Mesothelial cell of epicardium (in vitro differentiated cells): ENCODE measurements around the gene SHROOM3. TPM values are rescaled to one million over a fixed set of nuclear protein-coding genes. Genes with fewer than 3 reads are reported as not detected.

ENCODE experiments used
- DNase-seq, 2 experiments: peaks; one replicate each; pipeline ENCODE4 v3.0.0; 2021; ENCODE audit warnings: low spot score in 2 of 2; ENCODE audit not compliant: unreplicated experiment in 2 of 2
- H3K27ac Mint-ChIP-seq: 2 replicates; pipeline ENCODE4 v1.8.0; 2021; ENCODE audit warnings: mixed read lengths
- H3K27me3 Mint-ChIP-seq: 2 replicates; pipeline ENCODE4 v1.8.0; 2021; ENCODE audit warnings: low read depth, mixed read lengths
- H3K36me3 Mint-ChIP-seq: 2 replicates; pipeline ENCODE4 v1.8.0; 2021; ENCODE audit warnings: mixed read lengths
- H3K4me1 Mint-ChIP-seq: 2 replicates; pipeline ENCODE4 v1.8.0; 2021; ENCODE audit warnings: mixed read lengths
- H3K4me3 Mint-ChIP-seq: 2 replicates; pipeline ENCODE4 v1.8.0; 2021; ENCODE audit warnings: mild to moderate bottlenecking, moderate library complexity, mixed read lengths
- H3K9me3 Mint-ChIP-seq: 2 replicates; pipeline ENCODE4 v1.8.0; 2021; ENCODE audit warnings: mixed read lengths
- CTCF ChIP-seq: fragments of 200-600 bp; sonication (generic); IDR thresholded peaks from one replicate; pipeline ENCODE4 v1.5.0; 2021; ENCODE audit warnings: antibody characterized with exemption; ENCODE audit not compliant: unreplicated experiment
- total RNA-seq: library from RNA; stranded (reverse); gene quantifications from 3 replicates; pipeline ENCODE4 v1.2.1, GENCODE V29; 2021

The SHROOM3 gene
- total RNA-seq, 1 donor from 2014 or later, result 62.7 TPM

- no peak for TF ChIP-seq CTCF
- no peak for DNase-seq
- peaks cover 5% of the 10 kb centered on the region for H3K9me3 Mint-ChIP-seq
- peak overlapping the region; percentile 83 for H3K27ac Mint-ChIP-seq
- H3K4me1 Mint-ChIP-seq, result peaks cover 22% of the 10 kb centered on the region
- H3K27me3 Mint-ChIP-seq, result no peaks in the 10 kb centered on the region
- peaks cover 47% of the 10 kb centered on the region for H3K36me3 Mint-ChIP-seq
- no peak overlapping the region for H3K4me3 Mint-ChIP-seq
These were observed 348.8 kb downstream of the SHROOM3 start for GRCh38 chr4:76783836-76784235.

GRCh38 chr4:76784237-76784636, 349.2 kb downstream of the SHROOM3 start:
- H3K9me3 Mint-ChIP-seq, result peaks cover 9% of the 10 kb centered on the region
- H3K4me1 Mint-ChIP-seq, result peaks cover 22% of the 10 kb centered on the region
- H3K4me3 Mint-ChIP-seq, result no peak overlapping the region
- no peak for TF ChIP-seq CTCF
- no peak overlapping the region for H3K27ac Mint-ChIP-seq
- peaks cover 48% of the 10 kb centered on the region for H3K36me3 Mint-ChIP-seq
- H3K27me3 Mint-ChIP-seq, result no peaks in the 10 kb centered on the region
- no peak for DNase-seq

- peaks cover 30% of the 10 kb centered on the region for H3K9me3 Mint-ChIP-seq
- peaks cover 5% of the 10 kb centered on the region for H3K4me1 Mint-ChIP-seq
- H3K36me3 Mint-ChIP-seq, result peaks cover 33% of the 10 kb centered on the region
- no peak overlapping the region for H3K4me3 Mint-ChIP-seq
- no peak for TF ChIP-seq CTCF
- no peak overlapping the region for H3K27ac Mint-ChIP-seq
- no peaks in the 10 kb centered on the region for H3K27me3 Mint-ChIP-seq
- no peak for DNase-seq
These were observed 352.9 kb downstream of the SHROOM3 start for GRCh38 chr4:76787898-76788297.

GRCh38 chr4:76790377-76790776, 355.3 kb downstream of the SHROOM3 start:
- DNase-seq, result no peak
- peaks cover 36% of the 10 kb centered on the region for H3K9me3 Mint-ChIP-seq
- no peaks in the 10 kb centered on the region for H3K4me1 Mint-ChIP-seq
- no peak for TF ChIP-seq CTCF
- H3K36me3 Mint-ChIP-seq, result peaks cover 26% of the 10 kb centered on the region
- H3K27ac Mint-ChIP-seq, result no peak overlapping the region
- H3K27me3 Mint-ChIP-seq, result no peaks in the 10 kb centered on the region
- H3K4me3 Mint-ChIP-seq, result no peak overlapping the region

- Mint-ChIP-seq H3K9me3 (peaks cover 36% of the 10 kb centered on the region), H3K4me3 (no peak overlapping the region), H3K27ac (no peak overlapping the region), H3K36me3 (peaks cover 19% of the 10 kb centered on the region), H3K27me3 (no peaks in the 10 kb centered on the region), H3K4me1 (no peaks in the 10 kb centered on the region)
- TF ChIP-seq CTCF, result no peak
- DNase-seq, result no peak
These were observed 356.4 kb downstream of the SHROOM3 start for GRCh38 chr4:76791479-76791878.

GRCh38 chr4:76792418-76792817, 357.4 kb downstream of the SHROOM3 start:
- no peak for DNase-seq
- TF ChIP-seq CTCF, result no peak
- no peaks in the 10 kb centered on the region for H3K27me3 Mint-ChIP-seq
- H3K4me1 Mint-ChIP-seq, result no peaks in the 10 kb centered on the region
- H3K4me3 Mint-ChIP-seq, result no peak overlapping the region
- no peak overlapping the region for H3K27ac Mint-ChIP-seq
- H3K36me3 Mint-ChIP-seq, result peaks cover 17% of the 10 kb centered on the region
- H3K9me3 Mint-ChIP-seq, result peaks cover 36% of the 10 kb centered on the region
